RWPE2 (cell line): Measurements from ENCODE around the gene PECR.

Experiments
- ATAC-seq: fragments of 200-7000 bp; cut with Tn5 transposase; 3 replicates; pipeline ENCODE4 v1.9.1; 2021; ENCODE audit warnings: low read depth
- DNase-seq: peaks from one replicate; pipeline ENCODE4 v3.0.0-alpha.2; 2020; ENCODE audit warnings: low spot score
- H3K27ac ChIP-seq: fragments of 450-650 bp; 2 replicates; pipeline ENCODE4 v1.5.1; 2017; ENCODE audit warnings: mild to moderate bottlenecking; ENCODE audit not compliant: poor library complexity, severe bottlenecking
- H3K27me3 ChIP-seq: fragments of 250-450 bp; sonication (Bioruptor Pico); 2 replicates; pipeline ENCODE4 v1.5.1; 2021; ENCODE audit warnings: mild to moderate bottlenecking, moderate library complexity; ENCODE audit not compliant: insufficient read depth, poor library complexity, severe bottlenecking
- H3K36me3 ChIP-seq: fragments of 250-450 bp; sonication (Bioruptor Pico); 2 replicates; pipeline ENCODE4 v1.5.1; 2020; ENCODE audit warnings: low read depth, mild to moderate bottlenecking, moderate library complexity
- H3K4me1 ChIP-seq: fragments of 250-450 bp; sonication (Bioruptor Pico); 2 replicates; pipeline ENCODE4 v1.5.1; 2021; ENCODE audit warnings: mild to moderate bottlenecking, moderate library complexity; ENCODE audit not compliant: insufficient read depth, poor library complexity, severe bottlenecking
- H3K4me3 ChIP-seq: fragments of 250-450 bp; sonication (Bioruptor Pico); 2 replicates; pipeline ENCODE4 v1.5.1; 2021; ENCODE audit warnings: mild to moderate bottlenecking, moderate library complexity; ENCODE audit not compliant: severe bottlenecking
- H3K9me3 ChIP-seq: fragments of 250-450 bp; sonication (Bioruptor Pico); 2 replicates; pipeline ENCODE4 v1.5.1; 2021; ENCODE audit warnings: mild to moderate bottlenecking, moderate library complexity; ENCODE audit not compliant: severe bottlenecking
- CTCF ChIP-seq: fragments of 450-650 bp; IDR thresholded peaks from one replicate; pipeline ENCODE4 v1.5.1; 2017; ENCODE audit warnings: mild to moderate bottlenecking, moderate library complexity; ENCODE audit not compliant: poor library complexity, severe bottlenecking

The PECR gene

DNA sequence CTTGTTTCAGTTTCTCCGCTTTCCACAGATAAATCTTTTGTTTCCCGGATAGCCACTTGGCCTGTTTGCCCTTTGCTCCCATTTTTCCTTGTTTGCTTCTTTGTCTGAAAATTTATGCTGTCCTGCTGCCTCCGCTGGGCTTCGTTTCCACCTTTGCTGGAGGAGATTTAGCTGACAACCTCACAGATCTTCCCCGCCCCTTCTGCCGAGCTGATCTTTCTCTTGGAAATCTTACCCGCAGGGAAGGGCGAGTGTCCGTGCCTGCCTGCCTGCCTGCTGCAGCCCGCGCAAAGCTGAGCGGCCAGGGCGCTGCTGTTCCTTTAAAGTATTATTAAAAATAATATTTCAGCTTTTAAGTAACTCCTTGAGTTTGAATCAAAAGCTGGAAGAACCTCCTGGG, 26.2 kb upstream of the PECR start:
- no peaks in the 10 kb centered on the region for H3K27me3 ChIP-seq
- TF ChIP-seq CTCF, result no peak
- ATAC-seq (no peak), DNase-seq (no peak)
- H3K4me3 ChIP-seq, result no peak overlapping the region
- peaks cover 13% of the 10 kb centered on the region for H3K4me1 ChIP-seq
- H3K27ac ChIP-seq, result no peak overlapping the region
- H3K36me3 ChIP-seq, result peaks cover 30% of the 10 kb centered on the region
- no peaks in the 10 kb centered on the region for H3K9me3 ChIP-seq

- DNase-seq, result no peak
- Histone ChIP-seq H3K36me3 (peaks cover 26% of the 10 kb centered on the region), H3K4me1 (peaks cover 13% of the 10 kb centered on the region), H3K4me3 (no peak overlapping the region), H3K27me3 (no peaks in the 10 kb centered on the region), H3K9me3 (no peaks in the 10 kb centered on the region), H3K27ac (no peak overlapping the region)
- TF ChIP-seq CTCF, result no peak
- ATAC-seq, result no peak
Measured at GRCh38 chr2:216107320-216107719, 25.7 kb upstream of the PECR start.

GRCh38 chr2:216104691-216105090, 23.1 kb upstream of the PECR start:
- Histone ChIP-seq H3K27ac (no peak overlapping the region), H3K9me3 (no peaks in the 10 kb centered on the region), H3K4me1 (peaks cover 9% of the 10 kb centered on the region), H3K36me3 (no peaks in the 10 kb centered on the region), H3K4me3 (no peak overlapping the region), H3K27me3 (no peaks in the 10 kb centered on the region)
- ATAC-seq (no peak), DNase-seq (no peak)
- no peak for TF ChIP-seq CTCF

DNA sequence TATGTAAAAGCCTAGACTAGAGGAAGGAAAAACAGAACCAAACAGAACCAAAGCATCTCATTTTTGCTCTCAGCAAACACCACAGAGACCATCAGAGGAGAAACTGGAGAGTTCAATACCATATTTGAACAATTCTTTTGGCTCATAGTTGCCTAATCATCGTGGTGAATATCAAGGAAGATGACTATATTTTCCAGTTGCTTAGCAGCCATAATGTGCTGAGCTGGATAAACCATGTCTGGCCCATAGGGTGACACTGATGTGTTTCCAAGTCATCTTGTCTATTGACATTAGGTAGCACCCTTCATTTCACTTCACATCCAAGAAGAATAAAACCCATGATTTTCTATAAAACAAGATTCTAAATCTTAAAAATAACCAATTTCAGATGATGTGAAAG, 21.6 kb upstream of the PECR start:
- Histone ChIP-seq H3K36me3 (no peaks in the 10 kb centered on the region), H3K27ac (no peak overlapping the region), H3K9me3 (no peaks in the 10 kb centered on the region), H3K4me1 (peaks cover 4% of the 10 kb centered on the region), H3K4me3 (no peak overlapping the region), H3K27me3 (no peaks in the 10 kb centered on the region)
- DNase-seq (no peak), ATAC-seq (no peak)
- no peak for TF ChIP-seq CTCF

- Histone ChIP-seq H3K27me3 (no peaks in the 10 kb centered on the region), H3K4me3 (no peak overlapping the region), H3K9me3 (no peaks in the 10 kb centered on the region), H3K36me3 (no peaks in the 10 kb centered on the region), H3K4me1 (no peaks in the 10 kb centered on the region), H3K27ac (no peak overlapping the region)
- ATAC-seq (no peak), DNase-seq (no peak)
- TF ChIP-seq CTCF, result no peak
Measured at GRCh38 chr2:216101109-216101508, 19.5 kb upstream of the PECR start.
